Measurements from ENCODE around the gene MAML3.

MAML3 gene

DNA sequence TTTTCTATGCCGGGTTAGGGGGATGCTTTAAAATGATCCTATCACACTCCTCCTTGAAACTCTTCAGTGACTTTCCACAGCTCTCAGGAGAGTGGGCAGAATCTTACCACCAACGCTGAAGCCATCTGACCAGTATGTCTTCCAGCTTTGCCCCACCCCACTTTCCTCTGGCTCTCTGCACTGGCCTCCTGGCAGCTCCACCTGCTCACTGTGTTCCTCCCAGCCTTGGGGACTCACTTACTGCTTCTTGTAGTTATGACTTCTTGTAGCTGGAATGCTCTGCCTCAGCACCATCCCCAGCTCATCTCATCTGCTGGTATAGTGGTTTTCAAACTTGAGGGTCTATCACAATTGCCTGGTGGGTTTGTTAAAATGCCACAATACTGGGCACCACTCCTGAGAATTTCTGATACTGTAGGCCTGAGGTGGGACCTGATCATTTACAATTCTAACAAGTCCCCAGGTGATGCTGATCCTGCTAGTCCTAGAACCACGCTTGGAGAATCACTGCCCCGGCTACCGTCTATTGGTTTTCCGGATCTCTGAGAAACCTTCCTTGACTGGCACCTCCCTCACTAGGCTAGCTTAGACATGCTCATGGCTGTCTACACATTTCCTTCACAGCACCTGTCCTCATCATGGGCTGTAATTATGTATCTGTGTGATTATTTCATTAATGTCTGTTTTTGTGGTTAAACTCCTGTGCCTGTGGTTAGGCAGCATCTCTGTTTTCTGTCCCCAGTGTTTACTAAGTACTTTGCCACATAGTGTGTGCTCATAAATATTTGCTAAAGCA is 336.1 kb downstream of the MAML3 start:
- Mint-ChIP-seq H3K27ac (no peak overlapping the region), H3K27me3 (no peaks in the 10 kb centered on the region), H3K4me3 (no peak overlapping the region), H3K36me3 (ENCODE audit: low read depth) (no peaks in the 10 kb centered on the region), H3K9me3 (no peaks in the 10 kb centered on the region), H3K4me1 (ENCODE audit: low read depth) (peaks cover 31% of the 10 kb centered on the region)
- intact Hi-C loops (cut with micrococcal nuclease): no loop called here

DNA sequence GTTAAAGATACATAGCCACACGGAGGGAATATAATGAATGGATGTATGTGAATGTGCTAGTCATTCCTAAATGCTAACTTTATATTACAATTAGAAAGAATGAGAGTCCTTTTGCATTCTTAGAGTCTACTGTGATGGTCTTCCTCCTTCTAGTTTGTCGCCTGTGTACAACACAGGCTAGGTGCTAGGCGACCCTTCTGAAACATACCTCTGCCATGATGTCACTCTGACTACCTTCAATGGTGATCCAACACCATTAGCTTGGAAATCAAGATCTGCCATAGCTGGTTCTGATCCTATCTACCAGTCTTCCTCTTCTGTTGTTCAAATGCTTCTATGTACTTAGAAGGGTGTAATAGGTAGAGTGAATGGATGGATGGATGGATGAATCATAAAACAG is 337.1 kb downstream of the MAML3 start:
- Mint-ChIP-seq H3K4me3 (no peak overlapping the region), H3K4me1 (ENCODE audit: low read depth) (peaks cover 37% of the 10 kb centered on the region), H3K36me3 (ENCODE audit: low read depth) (no peaks in the 10 kb centered on the region), H3K27me3 (no peaks in the 10 kb centered on the region), H3K27ac (no peak overlapping the region), H3K9me3 (no peaks in the 10 kb centered on the region)
- intact Hi-C loops (cut with micrococcal nuclease): no loop called here

DNA sequence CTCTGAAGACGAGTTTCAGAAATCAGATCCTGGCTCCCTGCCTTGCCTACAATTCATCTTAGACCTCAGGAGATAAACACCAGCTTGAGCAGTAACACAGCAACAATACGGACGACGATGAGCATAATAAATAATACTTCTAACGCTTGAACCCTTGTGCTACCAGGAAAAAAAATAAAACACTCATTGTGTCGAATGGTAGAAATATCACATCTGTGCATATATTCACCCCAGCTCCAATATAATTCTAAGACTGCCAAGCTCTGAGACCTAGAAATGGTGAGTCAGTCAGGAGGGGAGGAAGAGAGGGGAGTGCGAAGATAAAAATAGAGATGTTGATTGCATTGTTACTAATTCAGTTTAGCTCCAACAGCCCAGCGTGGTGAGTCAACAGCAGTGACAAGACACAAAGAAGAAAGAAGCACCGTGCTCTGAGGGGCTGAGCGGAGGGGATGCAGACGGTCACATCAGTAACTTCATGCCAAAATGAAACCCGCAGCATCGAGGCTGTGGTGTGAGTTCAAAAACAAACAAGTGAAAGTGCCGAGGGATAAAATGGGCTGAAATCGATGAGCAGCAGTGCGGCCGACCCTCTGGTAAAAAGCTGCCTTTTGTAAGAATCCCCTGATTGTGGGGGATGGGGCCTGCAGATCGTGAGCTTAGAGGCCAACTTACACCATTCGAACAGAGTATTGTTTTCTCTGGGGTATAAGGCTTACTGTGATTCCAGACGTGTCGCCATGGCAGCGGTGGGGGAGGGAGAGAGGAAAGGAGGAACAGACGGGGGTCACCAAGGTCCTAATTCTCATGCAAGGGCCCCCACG is 338.0 kb downstream of the MAML3 start:
- H3K4me3 Mint-ChIP-seq: peak overlapping the region; percentile 61
- H3K27ac Mint-ChIP-seq: peak overlapping the region; percentile 28
- intact Hi-C loops (cut with micrococcal nuclease): no loop called here
- H3K4me1 Mint-ChIP-seq (ENCODE audit: low read depth): peaks cover 41% of the 10 kb centered on the region
- no peaks in the 10 kb centered on the region for H3K9me3 Mint-ChIP-seq
- no peaks in the 10 kb centered on the region for H3K36me3 Mint-ChIP-seq (ENCODE audit: low read depth)
- H3K27me3 Mint-ChIP-seq: no peaks in the 10 kb centered on the region

DNA sequence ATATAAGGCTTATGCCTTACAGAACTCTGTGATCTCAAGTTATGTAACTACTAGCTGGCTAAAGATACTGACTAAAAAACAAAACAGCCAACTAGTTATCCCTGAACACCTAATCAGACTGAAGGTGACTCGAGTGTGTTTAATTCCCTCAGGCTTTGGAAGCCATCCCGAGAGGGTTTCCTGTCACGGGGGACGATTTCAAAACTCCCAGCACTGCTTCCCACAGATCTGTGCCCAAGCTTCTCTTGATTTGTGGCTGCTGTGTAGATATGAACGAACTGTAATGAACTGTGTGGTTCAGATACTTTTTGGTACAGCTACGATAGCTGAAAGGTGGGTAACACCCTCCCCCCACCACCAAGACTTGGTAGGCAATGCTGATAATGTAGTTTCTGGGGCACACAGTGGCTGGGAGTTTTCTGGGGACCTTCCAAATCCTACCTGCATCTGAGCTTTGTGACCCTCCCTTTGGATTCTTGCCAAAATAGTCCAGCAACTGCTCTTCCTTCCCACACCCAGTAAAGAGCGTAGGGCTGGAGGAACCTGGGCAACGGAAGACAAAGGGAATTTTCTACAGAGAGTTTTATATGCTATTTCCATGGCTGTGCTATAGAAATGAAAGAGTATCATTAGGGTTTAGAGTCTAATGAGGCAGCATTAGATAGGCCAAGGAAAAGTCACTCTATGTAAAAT is 339.5 kb downstream of the MAML3 start:
- intact Hi-C loops (cut with micrococcal nuclease): no loop called here

DNA sequence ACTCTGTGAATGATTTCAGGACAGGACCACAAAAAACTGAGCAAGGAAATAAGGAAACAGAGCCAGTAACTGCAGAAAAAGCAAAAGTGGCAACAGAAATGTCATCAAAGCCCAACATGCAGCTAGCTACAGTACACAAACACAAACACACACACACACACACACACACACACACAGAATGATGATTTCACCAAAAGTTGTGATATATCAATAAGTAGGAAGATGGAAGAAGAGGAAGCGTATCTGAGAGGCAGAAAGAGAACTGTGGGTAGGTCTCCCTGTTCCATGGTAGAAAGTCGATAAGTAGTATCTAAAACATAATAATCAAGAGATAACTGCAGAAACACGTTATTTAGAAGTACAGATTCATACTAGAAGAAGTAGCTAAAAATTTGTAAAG is 340.1 kb downstream of the MAML3 start:
- no peaks in the 10 kb centered on the region for H3K27me3 Mint-ChIP-seq
- intact Hi-C loops (cut with micrococcal nuclease): no loop called here
- H3K9me3 Mint-ChIP-seq: no peaks in the 10 kb centered on the region
- no peak overlapping the region for H3K4me3 Mint-ChIP-seq
- no peaks in the 10 kb centered on the region for H3K36me3 Mint-ChIP-seq (ENCODE audit: low read depth)
- H3K27ac Mint-ChIP-seq: no peak overlapping the region
- peaks cover 52% of the 10 kb centered on the region for H3K4me1 Mint-ChIP-seq (ENCODE audit: low read depth)

More for the DNA sequence above, 339.5 kb downstream of the MAML3 start:
- Mint-ChIP-seq H3K27ac (no peak overlapping the region), H3K27me3 (no peaks in the 10 kb centered on the region), H3K4me1 (ENCODE audit: low read depth) (peaks cover 46% of the 10 kb centered on the region), H3K4me3 (no peak overlapping the region), H3K9me3 (no peaks in the 10 kb centered on the region), H3K36me3 (ENCODE audit: low read depth) (no peaks in the 10 kb centered on the region)

DNA sequence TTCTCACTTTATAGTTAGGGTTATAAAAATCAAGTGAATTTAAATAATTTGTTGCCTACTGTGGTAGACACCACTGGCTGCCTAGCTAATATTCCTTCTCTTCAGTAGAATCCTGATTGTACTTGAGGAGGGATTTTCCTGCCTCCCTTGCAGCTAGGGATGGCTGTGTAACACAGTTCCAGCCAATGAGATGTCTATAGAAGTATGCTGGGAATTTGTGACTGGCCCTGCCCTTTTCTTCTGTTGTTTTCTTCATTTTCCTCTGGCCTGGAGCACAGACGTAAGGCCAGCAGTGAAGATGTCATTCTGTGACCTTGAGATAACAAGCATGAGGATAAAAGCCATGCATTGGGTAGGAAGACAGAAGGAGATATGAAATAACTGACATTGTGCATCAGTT is 343.3 kb downstream of the MAML3 start:
- peaks cover 53% of the 10 kb centered on the region for H3K4me1 Mint-ChIP-seq (ENCODE audit: low read depth)
- no peaks in the 10 kb centered on the region for H3K9me3 Mint-ChIP-seq
- no peak overlapping the region for H3K27ac Mint-ChIP-seq
- intact Hi-C loops (cut with micrococcal nuclease): no loop called here
- no peaks in the 10 kb centered on the region for H3K36me3 Mint-ChIP-seq (ENCODE audit: low read depth)
- no peaks in the 10 kb centered on the region for H3K27me3 Mint-ChIP-seq
- no peak overlapping the region for H3K4me3 Mint-ChIP-seq

DNA sequence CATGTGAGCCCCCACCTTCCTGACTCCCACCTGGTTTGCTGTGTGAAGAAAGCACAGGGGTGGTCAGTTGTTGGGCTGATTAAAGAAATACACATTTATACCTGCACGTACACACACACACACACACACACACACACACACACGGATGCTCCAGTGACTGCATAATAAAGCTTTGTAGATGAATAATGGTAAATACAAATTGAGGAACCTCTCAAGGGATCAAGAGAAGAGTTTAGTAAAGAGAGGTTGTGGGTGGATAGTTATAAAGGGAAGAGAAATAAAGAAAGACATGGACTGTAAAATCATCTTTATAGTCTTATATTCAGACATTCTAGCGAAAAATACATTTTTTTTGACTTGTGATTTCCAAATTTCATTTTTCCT is 344.2 kb downstream of the MAML3 start:
- intact Hi-C loops (cut with micrococcal nuclease): no loop called here
- H3K36me3 Mint-ChIP-seq (ENCODE audit: low read depth): no peaks in the 10 kb centered on the region
- H3K4me1 Mint-ChIP-seq (ENCODE audit: low read depth): peaks cover 47% of the 10 kb centered on the region
- H3K27ac Mint-ChIP-seq: no peak overlapping the region
- H3K4me3 Mint-ChIP-seq: no peak overlapping the region
- no peaks in the 10 kb centered on the region for H3K9me3 Mint-ChIP-seq
- no peaks in the 10 kb centered on the region for H3K27me3 Mint-ChIP-seq

DNA sequence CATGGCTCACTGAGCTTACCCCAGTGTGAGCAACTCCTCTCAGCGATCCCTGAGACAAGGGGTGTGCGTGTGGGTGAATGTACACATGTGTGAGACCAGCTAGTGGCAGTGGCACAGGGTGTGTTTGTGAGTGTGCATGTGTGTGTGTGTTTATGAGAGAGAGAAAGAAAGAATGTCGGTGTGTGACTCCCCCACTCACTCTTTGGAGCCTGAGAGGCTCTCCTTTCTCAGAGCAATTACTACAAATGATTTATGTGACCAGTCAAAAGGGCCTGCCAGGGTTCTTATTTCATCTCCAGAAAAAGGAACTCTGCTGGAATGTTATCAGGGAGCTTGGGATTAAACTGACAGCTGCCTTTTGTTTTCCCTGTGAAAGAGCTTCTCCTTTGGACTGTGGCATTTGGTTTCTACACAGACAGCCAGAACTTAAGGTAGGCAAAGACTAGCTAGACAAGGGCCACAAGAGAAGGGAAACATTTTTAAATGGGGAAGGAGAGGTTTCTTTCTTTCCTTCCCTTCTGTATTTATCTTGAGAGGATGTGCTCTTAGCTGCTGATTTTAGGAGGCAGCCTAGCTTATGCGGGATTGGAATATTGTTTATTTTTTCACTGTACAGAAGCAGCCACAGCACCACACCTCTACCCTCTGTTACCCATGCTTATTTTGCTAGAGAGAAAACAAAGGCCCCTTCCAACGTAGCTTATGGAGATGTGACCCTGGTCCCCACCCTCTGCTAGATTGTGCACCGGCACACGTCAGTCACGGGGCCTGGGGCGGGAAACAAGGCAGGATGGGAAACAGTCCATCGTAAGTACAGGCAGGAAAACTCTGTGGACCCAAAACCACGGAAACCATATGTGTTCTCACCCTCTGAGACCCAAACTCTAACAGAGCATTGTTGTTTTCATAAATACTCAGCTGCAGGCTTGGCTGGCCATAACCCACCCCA is 344.9 kb downstream of the MAML3 start:
- no peaks in the 10 kb centered on the region for H3K27me3 Mint-ChIP-seq
- no peak overlapping the region for H3K27ac Mint-ChIP-seq
- H3K4me3 Mint-ChIP-seq: no peak overlapping the region
- H3K36me3 Mint-ChIP-seq (ENCODE audit: low read depth): no peaks in the 10 kb centered on the region
- peaks cover 40% of the 10 kb centered on the region for H3K4me1 Mint-ChIP-seq (ENCODE audit: low read depth)
- H3K9me3 Mint-ChIP-seq: no peaks in the 10 kb centered on the region
- intact Hi-C loops (cut with micrococcal nuclease): no loop called here

DNA sequence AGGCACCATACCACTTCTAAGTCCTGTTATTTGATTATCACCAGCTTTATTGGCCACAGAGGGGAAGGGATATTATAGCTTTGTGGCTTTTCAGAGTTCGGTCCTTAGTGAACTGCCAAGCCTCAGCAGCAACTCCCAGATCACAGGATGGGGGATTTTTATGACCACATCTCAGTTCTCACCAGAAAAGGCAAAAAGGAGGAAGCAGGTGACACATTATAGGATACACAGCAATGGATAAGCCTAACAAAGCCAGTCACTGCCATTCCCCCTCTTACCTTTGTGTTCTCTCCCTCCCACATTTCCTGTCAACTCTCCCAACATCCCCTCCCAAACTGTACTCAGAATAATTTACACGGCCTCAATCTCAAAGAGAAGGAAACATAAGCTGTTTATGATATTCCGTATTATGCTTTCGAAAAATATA is 345.6 kb downstream of the MAML3 start:
- H3K4me1 Mint-ChIP-seq (ENCODE audit: low read depth): peaks cover 34% of the 10 kb centered on the region
- H3K4me3 Mint-ChIP-seq: no peak overlapping the region
- H3K36me3 Mint-ChIP-seq (ENCODE audit: low read depth): no peaks in the 10 kb centered on the region
- H3K27me3 Mint-ChIP-seq: no peaks in the 10 kb centered on the region
- intact Hi-C loops (cut with micrococcal nuclease): no loop called here
- H3K27ac Mint-ChIP-seq: no peak overlapping the region
- H3K9me3 Mint-ChIP-seq: no peaks in the 10 kb centered on the region

DNA sequence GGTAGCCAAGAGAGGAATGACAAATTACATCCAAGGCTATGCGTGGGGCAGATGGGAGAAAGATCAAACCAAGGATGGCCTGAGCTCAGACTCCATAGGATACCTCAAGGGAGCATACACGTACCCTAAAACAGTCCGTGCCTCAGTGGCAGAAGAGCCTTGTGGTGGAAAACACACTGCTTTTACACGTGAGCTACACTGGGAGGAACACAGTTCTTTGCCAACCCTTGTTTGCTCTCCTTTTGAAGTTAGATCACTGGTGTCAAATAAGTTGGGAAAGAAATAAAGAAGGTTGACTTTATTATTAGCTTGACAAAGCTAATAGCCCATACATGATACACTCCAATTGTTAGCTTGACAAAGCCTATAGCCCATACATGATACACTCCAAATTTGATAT is 346.5 kb downstream of the MAML3 start:
- Mint-ChIP-seq H3K27me3 (no peaks in the 10 kb centered on the region), H3K27ac (no peak overlapping the region), H3K4me3 (no peak overlapping the region), H3K4me1 (ENCODE audit: low read depth) (peaks cover 31% of the 10 kb centered on the region), H3K36me3 (ENCODE audit: low read depth) (no peaks in the 10 kb centered on the region), H3K9me3 (no peaks in the 10 kb centered on the region)
- intact Hi-C loops (cut with micrococcal nuclease): no loop called here

DNA sequence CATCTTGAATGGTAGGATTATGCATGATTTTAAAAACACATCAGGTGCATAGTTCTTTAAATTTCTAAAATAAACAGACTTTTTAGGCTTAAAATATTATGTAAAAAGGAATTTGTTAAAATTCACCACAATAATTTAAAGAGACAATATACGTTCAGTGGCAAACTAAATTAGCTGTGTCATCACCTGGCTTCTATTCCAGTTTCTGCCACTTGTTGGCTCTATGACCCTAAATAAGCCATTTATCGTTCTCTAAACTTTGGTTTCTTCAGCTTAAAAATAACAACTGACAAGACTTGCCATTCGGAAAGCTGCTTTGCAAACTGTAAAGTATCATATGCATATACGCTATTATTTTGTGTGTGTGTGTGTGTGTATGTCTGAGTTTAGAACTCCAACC is 347.1 kb downstream of the MAML3 start:
- H3K9me3 Mint-ChIP-seq: no peaks in the 10 kb centered on the region
- H3K36me3 Mint-ChIP-seq (ENCODE audit: low read depth): no peaks in the 10 kb centered on the region
- no peaks in the 10 kb centered on the region for H3K27me3 Mint-ChIP-seq
- intact Hi-C loops (cut with micrococcal nuclease): no loop called here
- no peak overlapping the region for H3K27ac Mint-ChIP-seq
- H3K4me3 Mint-ChIP-seq: no peak overlapping the region
- H3K4me1 Mint-ChIP-seq (ENCODE audit: low read depth): peaks cover 26% of the 10 kb centered on the region

DNA sequence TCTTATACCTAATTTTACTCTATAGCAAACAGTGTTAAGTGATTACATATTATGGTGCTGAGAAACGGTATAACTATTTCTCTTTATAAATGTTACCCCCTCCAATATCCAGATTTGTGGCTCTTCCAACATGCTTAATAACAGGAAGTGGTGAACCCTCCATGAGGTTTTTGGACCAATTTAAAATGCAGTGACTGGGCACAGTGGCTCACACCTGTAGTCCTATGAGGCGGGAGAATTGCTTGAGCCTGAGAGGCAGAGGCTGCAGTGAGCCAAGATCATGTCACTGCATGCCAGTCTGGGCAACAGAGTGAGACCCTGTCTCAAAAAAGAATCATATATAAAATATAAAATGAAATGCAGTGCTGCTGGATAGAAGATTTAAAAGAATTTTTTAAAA is 351.1 kb downstream of the MAML3 start:
- no peaks in the 10 kb centered on the region for H3K27me3 Mint-ChIP-seq
- no peak overlapping the region for H3K4me3 Mint-ChIP-seq
- intact Hi-C loops (cut with micrococcal nuclease): no loop called here
- no peaks in the 10 kb centered on the region for H3K9me3 Mint-ChIP-seq
- H3K4me1 Mint-ChIP-seq (ENCODE audit: low read depth): peaks cover 1% of the 10 kb centered on the region
- H3K27ac Mint-ChIP-seq: no peak overlapping the region
- H3K36me3 Mint-ChIP-seq (ENCODE audit: low read depth): no peaks in the 10 kb centered on the region

DNA sequence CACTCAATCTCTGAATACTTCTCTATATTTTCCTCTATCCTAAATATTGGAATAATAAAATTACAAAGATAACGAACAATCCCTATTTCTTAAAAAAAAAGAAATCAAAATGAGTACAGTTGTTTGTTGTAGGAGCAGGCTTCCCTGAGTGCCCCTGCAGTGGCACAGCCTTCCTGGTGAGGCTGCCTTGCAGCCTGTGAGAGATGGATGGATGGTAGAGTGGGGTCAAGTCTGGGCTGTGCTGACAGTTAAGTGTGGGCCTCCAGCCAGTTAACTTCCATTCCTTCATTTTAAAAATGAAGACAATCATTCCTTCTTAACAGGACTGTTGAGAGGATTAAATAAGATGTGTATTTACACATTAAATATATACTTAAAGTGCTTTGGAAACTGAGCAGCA is 351.5 kb downstream of the MAML3 start:
- Mint-ChIP-seq H3K4me1 (ENCODE audit: low read depth) (no peaks in the 10 kb centered on the region), H3K36me3 (ENCODE audit: low read depth) (no peaks in the 10 kb centered on the region), H3K9me3 (no peaks in the 10 kb centered on the region), H3K27ac (no peak overlapping the region), H3K27me3 (no peaks in the 10 kb centered on the region), H3K4me3 (no peak overlapping the region)
- intact Hi-C loops (cut with micrococcal nuclease): no loop called here
